HEK293 (cell line): ENCODE measurements around the gene SLC47A2.

ENCODE experiments used
- CTCF ChIA-PET: fragments of 350-600 bp; formaldehyde crosslinking; extraction: SDS; loops from one replicate; lab custom pipeline; 2021; ENCODE audit warnings: antibody characterized with exemption; lab: Yijun Ruan, JAX
- POLR2A ChIA-PET: fragments of 300-600 bp; formaldehyde crosslinking; extraction: SDS; loops from one replicate; lab custom pipeline; 2020; ENCODE audit warnings: antibody characterized with exemption, inconsistent platforms; lab: Yijun Ruan, JAX
- H3K27ac ChIP-seq: fragments of 200-500 bp; sonication (Bioruptor generic); 2 replicates; pipeline ENCODE4 v1.5.1; 2014; ENCODE audit warnings: low read depth, low read length, control low read depth, inconsistent platforms; ENCODE audit errors: extremely low read depth
- H3K36me3 ChIP-seq, 2 experiments: fragments of 200-500 bp in 1 of 2; sonication (Bioruptor generic) in 1 of 2; 1 replicate in 1 of 2; 2 replicates in 1 of 2; pipeline ENCODE4 v1.5.1; 2014 to 2017; ENCODE audit warnings: inconsistent platforms in 2 of 2, low read length in 2 of 2; ENCODE audit not compliant: control insufficient read depth in 2 of 2, insufficient read depth in 1 of 2
- H3K4me1 ChIP-seq: fragments of 200-500 bp; sonication (Bioruptor generic); 2 replicates; pipeline ENCODE4 v1.5.1; 2014; ENCODE audit warnings: mild to moderate bottlenecking, low read length, inconsistent platforms; ENCODE audit not compliant: control insufficient read depth, insufficient read depth
- H3K4me3 ChIP-seq: 2 replicates; pipeline ENCODE4 v1.5.1; 2011; ENCODE audit warnings: low read depth, mild to moderate bottlenecking, control low read depth, low read length, moderate library complexity
- H3K9me3 ChIP-seq: fragments of 200-500 bp; sonication (Bioruptor generic); 2 replicates; pipeline ENCODE4 v1.5.1; 2014; ENCODE audit warnings: low read depth, low read length, inconsistent platforms; ENCODE audit not compliant: control insufficient read depth, insufficient read depth
- BCL11B ChIP-seq: fragments of 450-650 bp; formaldehyde crosslinking; IDR thresholded peaks from 2 replicates; pipeline ENCODE4 v1.5.1; 2016; ENCODE audit warnings: low read depth, missing biosample characterization, missing genetic modification characterization
- GLI2 ChIP-seq: fragments of 450-650 bp; formaldehyde crosslinking; IDR thresholded peaks from 2 replicates; pipeline ENCODE4; 2017; ENCODE audit warnings: missing biosample characterization, missing genetic modification characterization, low read depth, borderline replicate concordance
- HOXD13 ChIP-seq: sonication (generic); formaldehyde crosslinking; IDR thresholded peaks from 2 replicates; pipeline ENCODE4 v1.8.0; 2022; ENCODE audit warnings: missing genetic modification reagents, borderline replicate concordance
- KLF8 ChIP-seq: fragments of 450-650 bp; formaldehyde crosslinking; IDR thresholded peaks from 2 replicates; pipeline ENCODE4 v1.5.1; 2016; ENCODE audit warnings: missing biosample characterization, missing genetic modification characterization
- MYNN ChIP-seq: fragments of 450-650 bp; formaldehyde crosslinking; IDR thresholded peaks from 2 replicates; pipeline ENCODE4 v1.5.1; 2016; ENCODE audit warnings: missing biosample characterization, missing genetic modification characterization, borderline replicate concordance
- OSR2 ChIP-seq: fragments of 450-650 bp; formaldehyde crosslinking; IDR thresholded peaks from 2 replicates; pipeline ENCODE4 v1.5.1; 2016; ENCODE audit warnings: missing biosample characterization, missing genetic modification characterization
- TRIM28 ChIP-seq: IDR thresholded peaks from 2 replicates; pipeline ENCODE4 v1.6.1; 2011; ENCODE audit warnings: low read length, control low read depth, borderline replicate concordance
- YY1 ChIP-seq: fragments of 450-650 bp; formaldehyde crosslinking; IDR thresholded peaks from 2 replicates; pipeline ENCODE4 v1.5.1; 2018; ENCODE audit warnings: missing biosample characterization, missing genetic modification characterization
- ZBTB7A ChIP-seq: fragments of 450-650 bp; formaldehyde crosslinking; IDR thresholded peaks from 2 replicates; pipeline ENCODE4 v1.5.1; 2016; ENCODE audit warnings: low read depth, missing biosample characterization, missing genetic modification characterization
- ZNF274 ChIP-seq, 2 experiments: fragments of 200-500 bp in 1 of 2; fragments of 450-650 bp in 1 of 2; sonication (Bioruptor generic) in 1 of 2; formaldehyde crosslinking in 1 of 2; IDR thresholded peaks; 2 replicates each; pipeline versions ENCODE4 v1.5.1 to v1.6.1; 2014 to 2016; ENCODE audit warnings: borderline replicate concordance in 1 of 2, inconsistent platforms in 1 of 2, low read length in 1 of 2, missing biosample characterization in 1 of 2, missing genetic modification characterization in 1 of 2
- ZNF311 ChIP-seq: fragments of 450-650 bp; formaldehyde crosslinking; IDR thresholded peaks from 2 replicates; pipeline ENCODE4 v1.5.1; 2017; ENCODE audit warnings: missing biosample characterization, missing genetic modification characterization, borderline replicate concordance
- ZNF426 ChIP-seq: fragments of 450-650 bp; formaldehyde crosslinking; IDR thresholded peaks from 2 replicates; pipeline ENCODE4 v1.5.1; 2017; ENCODE audit warnings: missing biosample characterization, missing genetic modification characterization, mild to moderate bottlenecking, inconsistent platforms, moderate library complexity
- ZNF624 ChIP-seq: fragments of 450-650 bp; formaldehyde crosslinking; IDR thresholded peaks from 2 replicates; pipeline ENCODE4 v1.5.1; 2017; ENCODE audit warnings: missing biosample characterization, missing genetic modification characterization
- ZNF629 ChIP-seq: fragments of 450-650 bp; formaldehyde crosslinking; IDR thresholded peaks from 2 replicates; pipeline ENCODE4 v1.5.1; 2017; ENCODE audit warnings: missing biosample characterization, missing genetic modification characterization
- ZNF660 ChIP-seq: fragments of 450-650 bp; IDR thresholded peaks from 2 replicates; pipeline ENCODE4 v1.5.1; 2018; ENCODE audit warnings: missing biosample characterization, mild to moderate bottlenecking, missing genetic modification characterization
- ZNF776 ChIP-seq: fragments of 450-650 bp; formaldehyde crosslinking; IDR thresholded peaks from 2 replicates; pipeline ENCODE4 v1.5.0; 2017; ENCODE audit warnings: missing biosample characterization, missing genetic modification characterization, borderline replicate concordance
- TF ChIP-seq, protein P1 (sequence below): fragments of 450-650 bp; formaldehyde crosslinking; IDR thresholded peaks from 2 replicates; pipeline ENCODE4 v1.5.1; 2017; ENCODE audit warnings: missing biosample characterization, missing genetic modification characterization
- TF ChIP-seq, protein P2 (sequence below): fragments of 450-650 bp; formaldehyde crosslinking; IDR thresholded peaks from 2 replicates; pipeline ENCODE4 v1.5.1; 2016; ENCODE audit warnings: missing biosample characterization, missing genetic modification characterization
- TF ChIP-seq, protein P3 (sequence below): fragments of 450-650 bp; formaldehyde crosslinking; IDR thresholded peaks from 2 replicates; pipeline ENCODE4 v1.5.1; 2016; ENCODE audit warnings: missing biosample characterization, missing genetic modification characterization

The SLC47A2 gene

DNA sequence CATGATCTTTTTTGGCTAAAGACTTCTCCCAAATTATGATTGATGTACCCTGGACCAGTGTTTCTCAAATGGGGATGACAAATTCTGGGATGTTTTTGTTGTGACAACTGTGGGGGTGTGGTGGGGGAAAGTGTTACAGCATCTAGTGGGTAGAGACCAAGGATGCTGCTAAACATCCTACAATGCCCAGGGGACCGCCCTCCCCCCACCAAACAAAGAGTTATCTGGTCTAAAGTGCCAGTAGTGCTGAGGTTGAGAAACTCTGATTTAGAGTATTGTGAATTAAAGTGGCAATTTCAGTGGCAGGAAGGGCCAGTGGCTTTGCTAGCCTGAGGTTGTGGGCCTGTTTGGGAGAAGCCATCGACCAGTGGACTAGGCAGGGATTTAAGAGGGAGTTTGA is 33.3 kb downstream of the SLC47A2 start:
- Histone ChIP-seq H3K36me3 (peaks cover 0 to 18% of the 10 kb centered on the region in 2 experiments), H3K4me3 (no peak overlapping the region), H3K4me1 (no peaks in the 10 kb centered on the region), H3K9me3 (no peaks in the 10 kb centered on the region; the same call in 1 of the 2 replicates), H3K27ac (no peak overlapping the region)
- ChIA-PET POLR2A (no interaction called here), CTCF (no interaction called here)
- TF ChIP-seq ZBTB7A (tag by site-specific recombination) (no peak), ZNF629 (tag by site-specific recombination) (no peak), ZNF311 (no peak), MYNN (tag by site-specific recombination) (no peak), OSR2 (tag by site-specific recombination) (no peak), ZNF426 (no peak)

DNA sequence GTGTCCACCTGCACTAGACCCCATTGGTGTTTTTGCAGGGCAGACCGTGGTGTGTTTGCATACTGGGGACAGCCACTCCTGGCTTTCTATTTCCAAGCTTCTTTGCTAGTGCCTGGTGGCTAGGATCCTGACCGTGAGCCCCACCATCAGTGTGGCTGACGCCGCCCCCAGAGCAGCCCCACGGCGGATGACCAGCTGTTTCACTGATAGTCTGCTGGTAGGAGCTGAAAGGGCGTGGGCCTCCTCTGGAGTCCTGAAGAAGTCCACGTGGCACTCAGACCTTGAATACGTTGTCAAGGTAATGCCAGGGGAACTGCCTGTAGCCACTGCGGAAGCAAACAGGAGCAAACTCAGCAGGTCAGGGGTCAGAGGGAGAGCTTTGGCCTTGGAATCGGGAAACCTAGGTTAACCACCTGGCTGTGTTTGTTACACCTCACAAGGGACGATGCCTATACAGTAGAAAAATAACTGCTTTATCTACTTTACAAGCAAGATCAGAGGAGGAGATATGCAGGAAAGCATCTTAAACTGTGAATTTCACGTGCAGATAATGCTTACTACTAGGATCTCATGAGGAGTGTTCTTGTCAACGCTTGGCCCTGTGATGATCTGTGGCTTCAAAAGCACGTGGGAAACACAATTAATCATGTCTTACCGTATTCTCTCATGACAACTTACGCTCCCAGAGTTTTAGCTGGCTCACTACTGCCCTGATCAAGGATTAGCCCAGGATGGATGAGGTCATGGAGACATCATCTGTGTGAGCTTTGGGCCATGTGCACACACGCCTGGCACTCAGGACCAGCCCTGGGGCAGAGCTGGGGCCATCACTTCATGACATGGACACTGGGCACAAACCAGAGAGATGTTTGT is 37.6 kb downstream of the SLC47A2 start:
- no peak overlapping the region for H3K4me3 ChIP-seq
- no peak overlapping the region for H3K27ac ChIP-seq
- ChIA-PET CTCF (interaction anchor here (0.6 kb wide), 1 partner anchor 19 kb away, joined by 4 read pairs; no protein-coding TSS in a partner anchor), POLR2A (interaction anchor here (0.8 to 2.1 kb wide), 2 partner anchors 30 kb away, joined by 3 to 8 read pairs; partner anchors contain the start of gene ALDH3A2)
- peaks cover 9 to 57% of the 10 kb centered on the region in 2 experiments; a peak in 2 of 3 replicates for H3K36me3 ChIP-seq
- no peaks in the 10 kb centered on the region for H3K4me1 ChIP-seq
- no peaks in the 10 kb centered on the region; the same call in 1 of the 2 replicates for H3K9me3 ChIP-seq
- TF ChIP-seq, protein P1, sequence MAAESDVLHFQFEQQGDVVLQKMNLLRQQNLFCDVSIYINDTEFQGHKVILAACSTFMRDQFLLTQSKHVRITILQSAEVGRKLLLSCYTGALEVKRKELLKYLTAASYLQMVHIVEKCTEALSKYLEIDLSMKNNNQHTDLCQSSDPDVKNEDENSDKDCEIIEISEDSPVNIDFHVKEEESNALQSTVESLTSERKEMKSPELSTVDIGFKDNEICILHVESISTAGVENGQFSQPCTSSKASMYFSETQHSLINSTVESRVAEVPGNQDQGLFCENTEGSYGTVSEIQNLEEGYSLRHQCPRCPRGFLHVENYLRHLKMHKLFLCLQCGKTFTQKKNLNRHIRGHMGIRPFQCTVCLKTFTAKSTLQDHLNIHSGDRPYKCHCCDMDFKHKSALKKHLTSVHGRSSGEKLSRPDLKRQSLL (tag by site-specific recombination), result no peak
- TF ChIP-seq ZNF776 (tag by site-specific recombination) (no peak), ZNF624 (tag by site-specific recombination) (no peak), ZNF629 (tag by site-specific recombination) (no peak), BCL11B (tag by site-specific recombination) (no peak)
- TF ChIP-seq, protein P2, sequence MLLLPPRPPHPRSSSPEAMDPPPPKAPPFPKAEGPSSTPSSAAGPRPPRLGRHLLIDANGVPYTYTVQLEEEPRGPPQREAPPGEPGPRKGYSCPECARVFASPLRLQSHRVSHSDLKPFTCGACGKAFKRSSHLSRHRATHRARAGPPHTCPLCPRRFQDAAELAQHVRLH, result no peak

DNA sequence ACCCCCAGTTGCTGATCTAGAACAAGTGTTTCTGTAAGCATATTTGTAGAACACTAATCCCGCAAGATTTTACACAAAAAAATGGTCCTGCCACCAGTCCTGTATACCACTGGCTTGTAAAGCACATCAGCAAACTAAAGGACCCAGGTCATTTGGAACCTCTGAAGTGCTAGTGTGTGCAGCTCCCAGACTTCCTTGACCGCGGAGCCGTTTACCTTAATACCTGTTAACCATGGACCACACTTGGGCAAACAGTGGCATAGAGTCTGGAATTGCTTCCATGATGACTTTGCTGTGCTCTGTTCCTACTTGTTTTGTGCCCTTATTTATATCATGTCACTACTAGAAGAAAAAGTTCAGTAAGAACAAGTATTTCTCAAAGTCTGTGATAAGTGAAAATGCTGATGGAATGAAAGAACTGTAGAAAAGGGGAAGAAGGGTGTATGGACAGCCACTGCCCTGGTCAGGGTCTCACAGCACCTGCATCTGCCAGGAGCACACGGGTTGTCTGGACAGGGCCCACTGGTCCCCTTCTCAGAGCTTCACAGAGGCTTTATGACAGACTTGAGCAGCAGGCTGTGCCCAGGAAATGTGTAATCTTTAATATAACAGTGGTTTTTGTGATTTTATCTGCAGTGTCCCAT is 38.5 kb downstream of the SLC47A2 start:
- no peak overlapping the region for H3K27ac ChIP-seq
- TF ChIP-seq ZNF274 (IDR thresholded peaks at IDR 0.05; ENCODE audit: low read length) (no peak), ZNF274 (tag by site-specific recombination; IDR thresholded peaks at IDR 0.05; ENCODE audit: borderline replicate concordance) (no peak), YY1 (tag by site-specific recombination) (no peak), HOXD13 (no peak), ZNF660 (tag by site-specific recombination) (no peak), TRIM28 (peak; percentile 87; the same call in 1 of the 2 replicates), GLI2 (tag by site-specific recombination) (no peak), KLF8 (no peak)
- TF ChIP-seq, protein P3, sequence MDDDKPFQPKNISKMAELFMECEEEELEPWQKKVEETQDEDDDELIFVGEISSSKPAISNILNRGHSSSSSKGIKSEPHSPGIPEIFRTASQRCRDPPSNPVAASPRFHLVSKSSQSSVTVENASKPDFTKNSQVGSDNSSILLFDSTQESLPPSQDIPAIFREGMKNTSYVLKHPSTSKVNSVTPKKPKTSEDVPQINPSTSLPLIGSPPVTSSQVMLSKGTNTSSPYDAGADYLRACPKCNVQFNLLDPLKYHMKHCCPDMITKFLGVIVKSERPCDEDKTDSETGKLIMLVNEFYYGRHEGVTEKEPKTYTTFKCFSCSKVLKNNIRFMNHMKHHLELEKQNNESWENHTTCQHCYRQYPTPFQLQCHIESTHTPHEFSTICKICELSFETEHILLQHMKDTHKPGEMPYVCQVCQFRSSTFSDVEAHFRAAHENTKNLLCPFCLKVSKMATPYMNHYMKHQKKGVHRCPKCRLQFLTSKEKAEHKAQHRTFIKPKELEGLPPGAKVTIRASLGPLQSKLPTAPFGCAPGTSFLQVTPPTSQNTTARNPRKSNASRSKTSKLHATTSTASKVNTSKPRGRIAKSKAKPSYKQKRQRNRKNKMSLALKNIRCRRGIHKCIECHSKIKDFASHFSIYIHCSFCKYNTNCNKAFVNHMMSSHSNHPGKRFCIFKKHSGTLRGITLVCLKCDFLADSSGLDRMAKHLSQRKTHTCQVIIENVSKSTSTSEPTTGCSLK (tag by site-specific recombination), result no peak
- ChIA-PET POLR2A (interaction anchor here (2.1 kb wide), 1 partner anchor 29 kb away, joined by 8 read pairs; the partner anchor contains the start of gene ALDH3A2), CTCF (interaction anchor here (0.6 to 1.1 kb wide), 3 partner anchors 20 to 112 kb away, joined by 3 to 4 read pairs (median 3); no protein-coding TSS in a partner anchor)
- H3K9me3 ChIP-seq, result no peaks in the 10 kb centered on the region; the same call in 1 of the 2 replicates
- no peak overlapping the region for H3K4me3 ChIP-seq
- H3K4me1 ChIP-seq, result no peaks in the 10 kb centered on the region
- H3K36me3 ChIP-seq, result peaks cover 9 to 62% of the 10 kb centered on the region in 2 experiments; a peak in 2 of 3 replicates
